GM23248 (cell line): ENCODE measurements around the gene PTPN18. TPM values are rescaled to one million over a fixed set of nuclear protein-coding genes. Genes with fewer than 3 reads are reported as not detected.
A peak's percentile ranks its signal among the peaks of the same experiment; 100 is the strongest.

Experiments used
- DNase-seq: peaks from one replicate; pipeline ENCODE4 v3.0.0-alpha.2; 2015
- H2AFZ ChIP-seq: fragments of 200-600 bp; sonication (generic); 2 replicates; pipeline ENCODE4 v1.6.1; 2016; ENCODE audit warnings: antibody characterized with exemption
- H3F3A ChIP-seq: fragments of 200-600 bp; sonication (generic); 2 replicates; pipeline ENCODE4 v1.6.1; 2016; ENCODE audit warnings: mild to moderate bottlenecking, antibody characterized with exemption, mixed run types; ENCODE audit not compliant: insufficient read depth
- H3K27ac ChIP-seq: fragments of 200-600 bp; sonication (generic); 2 replicates; pipeline ENCODE4 v1.5.1; 2016; ENCODE audit warnings: mild to moderate bottlenecking
- H3K27me3 ChIP-seq: fragments of 200-600 bp; sonication (generic); replicated peaks from 2 replicates; pipeline ENCODE4 v1.6.1; 2016; ENCODE audit warnings: mild to moderate bottlenecking; ENCODE audit not compliant: insufficient read depth
- H3K36me3 ChIP-seq: fragments of 200-600 bp; sonication (generic); 2 replicates; pipeline ENCODE4 v1.6.1; 2016; ENCODE audit warnings: low read depth, mild to moderate bottlenecking
- H3K4me1 ChIP-seq: fragments of 200-600 bp; sonication (generic); 2 replicates; pipeline ENCODE4 v1.6.1; 2016; ENCODE audit warnings: mild to moderate bottlenecking; ENCODE audit not compliant: insufficient read depth
- H3K4me2 ChIP-seq: fragments of 200-600 bp; sonication (generic); one replicate; pipeline ENCODE4 v1.6.1; 2016; ENCODE audit warnings: mild to moderate bottlenecking; ENCODE audit not compliant: unreplicated experiment
- H3K4me3 ChIP-seq: fragments of 200-600 bp; sonication (generic); 2 replicates; pipeline ENCODE4 v1.5.1; 2016; ENCODE audit warnings: mild to moderate bottlenecking
- H3K79me2 ChIP-seq: fragments of 200-600 bp; sonication (generic); 2 replicates; pipeline ENCODE4 v1.6.1; 2016; ENCODE audit warnings: mild to moderate bottlenecking; ENCODE audit not compliant: insufficient read depth
- H3K9ac ChIP-seq: fragments of 200-600 bp; sonication (generic); 2 replicates; pipeline ENCODE4 v1.6.1; 2016; ENCODE audit warnings: mild to moderate bottlenecking
- H3K9me2 ChIP-seq: fragments of 200-600 bp; sonication (generic); 2 replicates; pipeline ENCODE4 v1.6.1; 2016; ENCODE audit warnings: mixed run types, mild to moderate bottlenecking, moderate library complexity; ENCODE audit not compliant: insufficient read depth
- H3K9me3 ChIP-seq: fragments of 200-600 bp; sonication (generic); one replicate; pipeline ENCODE4 v1.6.1; 2017; ENCODE audit warnings: low read depth
- H4K20me1 ChIP-seq: fragments of 200-600 bp; sonication (generic); 2 replicates; pipeline ENCODE4 v1.6.0; 2016; ENCODE audit not compliant: insufficient read depth
- EZH2 ChIP-seq: fragments of 200-600 bp; sonication (generic); IDR thresholded peaks from 2 replicates; pipeline ENCODE4 v1.6.1; 2018; ENCODE audit warnings: antibody characterized with exemption, mild to moderate bottlenecking; ENCODE audit not compliant: insufficient read depth, poor library complexity, severe bottlenecking
- EZH2phosphoT487 ChIP-seq: fragments of 200-600 bp; sonication (generic); IDR thresholded peaks from 2 replicates; pipeline ENCODE4 v1.6.1; 2018; ENCODE audit warnings: antibody characterized with exemption, moderate library complexity, mild to moderate bottlenecking, low read depth; ENCODE audit not compliant: insufficient read depth
- WGBS, 2 experiments: methylation state at CpG; one replicate each; pipeline ENCODE4 v1.1.6; 2015 to 2017; ENCODE audit warnings: low lambda C conversion rate in 2 of 2, low coverage in 1 of 2; ENCODE audit errors: missing lambda C conversion rate in 2 of 2; 5-methylcytosine and 5-hydroxymethylcytosine counted together
- in situ Hi-C: fragments of 300-500 bp; cut with MboI; formaldehyde crosslinking; loops from 2 replicates; pipeline ENCODE4 v1.15.0; 2020
- polyA plus RNA-seq: library from polyadenylated mRNA; unstranded; fragments of >200 nt; fragmentation: Nextera tagmentation; extraction: Ambion mirVana; gene quantifications from 2 replicates; pipeline ENCODE4 v1.2.1, GENCODE V29; 2016
- total RNA-seq: library from RNA; depleted of rRNA; stranded (reverse); fragments of >200 nt; shearing (Covaris generic); gene quantifications from 2 replicates; pipeline ENCODE4 v1.2.3, GENCODE V29; 2014

PTPN18 gene
- total and polyA plus RNA-seq, 2 experiments from 2014 or later: 17.5 to 19.2 TPM

- Histone ChIP-seq H4K20me1 (no peaks in the 10 kb centered on the region), H3K9ac (peak within 1 kb of the TSS; percentile 88), H3K4me2 (peak within 1 kb of the TSS; percentile 97), H3K9me3 (no peaks in the 10 kb centered on the region), H3K27me3 (no peaks in the 10 kb centered on the region), H3K79me2 (peaks cover 29% of the 10 kb centered on the region), H3K9me2 (no peaks in the 10 kb centered on the region), H2AFZ (peak within 1 kb of the TSS; percentile 98), H3K36me3 (peaks cover 15% of the 10 kb centered on the region), H3F3A (peaks cover 13% of the 10 kb centered on the region), H3K4me3 (peak within 1 kb of the TSS; percentile 89), H3K27ac (peak within 1 kb of the TSS; percentile 94), H3K4me1 (peaks cover 11% of the 10 kb centered on the region)
- in situ Hi-C loops: no loop called here
- DNase-seq: peak; percentile 100
- WGBS, 2 experiments: 1% methylated on average over 39 to 48 of the region's 60 CpGs
- TF ChIP-seq EZH2: no peak
- no peak for TF ChIP-seq EZH2phosphoT487
These were observed 13.2 kb upstream of the PTPN18 start, which contains the start of gene IMP4 for GRCh38 chr2:130342533-130343275. Gene IMP4 (plus strand): TSS chr2:130342897. CDS start chr2:130342933, 36 bp downstream.

DNA sequence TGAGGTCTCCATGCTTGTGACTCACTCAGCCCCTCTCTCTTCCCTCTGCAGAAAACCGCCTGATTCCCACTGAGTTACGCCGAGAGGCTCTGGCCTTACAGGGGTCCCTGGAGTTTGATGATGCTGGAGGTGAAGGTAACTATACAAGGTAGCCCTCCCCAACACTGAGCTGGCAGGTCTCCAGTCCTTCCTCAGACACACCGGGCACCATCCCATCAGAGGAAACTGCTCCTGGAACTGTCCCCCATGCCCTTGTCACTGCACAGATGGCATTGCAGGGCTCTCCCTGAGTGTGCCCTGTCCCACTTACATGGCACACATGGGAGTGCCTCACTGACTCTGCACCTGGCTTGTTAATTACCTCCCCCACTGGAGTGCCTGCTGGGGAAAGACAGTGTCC, 11.3 kb upstream of the PTPN18 start:
- Histone ChIP-seq H3K4me1 (peaks cover 5% of the 10 kb centered on the region; the same call in 1 of the 2 replicates), H3K27me3 (no peaks in the 10 kb centered on the region), H3F3A (0 out of 2 replicates have a peak, but pooled peaks cover 3% of the 10 kb centered on the region), H3K9me2 (no peaks in the 10 kb centered on the region), H3K4me2 (no peak overlapping the region), H3K4me3 (no peak overlapping the region), H3K9ac (no peak overlapping the region), H3K36me3 (peaks cover 16% of the 10 kb centered on the region), H2AFZ (no peak overlapping the region), H3K9me3 (no peaks in the 10 kb centered on the region), H4K20me1 (no peaks in the 10 kb centered on the region), H3K27ac (no peak overlapping the region), H3K79me2 (peaks cover 29% of the 10 kb centered on the region)
- TF ChIP-seq EZH2phosphoT487: no peak
- TF ChIP-seq EZH2: no peak
- in situ Hi-C loops: no loop called here
- WGBS, 2 experiments: 92 to 97% methylated on average over 4 of the region's 4 CpGs
- DNase-seq: no peak

DNA sequence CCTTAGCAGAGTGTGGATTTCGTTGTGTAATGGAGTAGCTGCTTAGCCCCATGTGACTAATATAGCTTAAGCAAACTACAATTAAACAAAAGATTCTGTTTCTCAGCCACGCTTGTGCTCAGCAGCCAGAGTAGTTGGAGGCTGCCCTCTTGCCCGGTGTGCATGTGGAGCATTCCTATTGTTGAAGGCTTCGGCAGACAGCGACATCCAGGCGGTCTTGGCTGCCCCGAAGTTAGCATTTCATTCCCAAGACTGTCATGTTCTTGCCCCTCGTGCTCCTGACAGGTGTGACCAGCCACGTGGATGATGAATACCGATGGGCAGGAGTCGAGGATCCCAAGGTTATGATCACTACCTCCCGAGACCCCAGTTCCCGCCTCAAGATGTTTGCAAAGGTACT, 10.8 kb upstream of the PTPN18 start:
- Histone ChIP-seq H3K9me3 (no peaks in the 10 kb centered on the region), H3K9me2 (no peaks in the 10 kb centered on the region), H3K4me2 (no peak overlapping the region), H3K36me3 (peaks cover 16% of the 10 kb centered on the region), H3K4me1 (peaks cover 5% of the 10 kb centered on the region; the same call in 1 of the 2 replicates), H3K27me3 (no peaks in the 10 kb centered on the region), H3K79me2 (peaks cover 29% of the 10 kb centered on the region), H2AFZ (no peak overlapping the region), H3K9ac (no peak overlapping the region), H4K20me1 (no peaks in the 10 kb centered on the region), H3F3A (0 out of 2 replicates have a peak, but pooled peaks cover 3% of the 10 kb centered on the region), H3K4me3 (no peak overlapping the region), H3K27ac (no peak overlapping the region)
- 97 to 98% methylated on average over 13 of the region's 13 CpGs for WGBS, 2 experiments
- no peak for DNase-seq
- in situ Hi-C loops: no loop called here
- TF ChIP-seq EZH2phosphoT487 (no peak), EZH2 (no peak)

DNA sequence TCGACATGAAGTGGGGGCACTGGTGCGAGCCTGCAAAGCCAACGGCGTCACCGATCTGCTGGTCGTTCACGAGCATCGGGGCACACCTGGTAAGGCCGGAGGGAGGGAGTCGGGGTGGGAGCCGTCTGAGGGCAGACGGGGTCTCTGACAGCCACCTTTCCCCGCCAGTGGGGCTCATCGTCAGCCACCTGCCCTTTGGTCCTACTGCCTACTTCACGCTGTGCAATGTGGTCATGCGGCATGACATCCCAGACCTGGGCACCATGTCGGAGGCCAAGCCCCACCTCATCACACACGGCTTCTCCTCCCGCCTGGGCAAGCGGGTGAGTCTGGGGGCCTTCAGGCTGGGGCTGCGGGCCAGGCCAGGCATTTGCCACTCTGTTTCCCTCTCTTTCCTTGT, 10.2 kb upstream of the PTPN18 start:
- H3K27me3 ChIP-seq: no peaks in the 10 kb centered on the region
- no peak overlapping the region for H3K9ac ChIP-seq
- H4K20me1 ChIP-seq: no peaks in the 10 kb centered on the region
- peaks cover 5% of the 10 kb centered on the region; the same call in 1 of the 2 replicates for H3K4me1 ChIP-seq
- in situ Hi-C loops: no loop called here
- H3K4me3 ChIP-seq: no peak overlapping the region
- H3F3A ChIP-seq: peaks cover 6% of the 10 kb centered on the region; the same call in 1 of the 2 replicates
- TF ChIP-seq EZH2phosphoT487: no peak
- DNase-seq: no peak
- peaks cover 16% of the 10 kb centered on the region for H3K36me3 ChIP-seq
- no peaks in the 10 kb centered on the region for H3K9me3 ChIP-seq
- H3K79me2 ChIP-seq: peaks cover 29% of the 10 kb centered on the region
- H3K4me2 ChIP-seq: no peak overlapping the region
- no peak overlapping the region for H3K27ac ChIP-seq
- H3K9me2 ChIP-seq: no peaks in the 10 kb centered on the region
- no peak overlapping the region for H2AFZ ChIP-seq
- 97 to 98% methylated on average over 18 to 21 of the region's 21 CpGs for WGBS, 2 experiments
